Right ventricle myocardium superior (tissue), 1 donor: Measurements from ENCODE around the gene CCDC106. TPM values are rescaled to one million over a fixed set of nuclear protein-coding genes. Genes with fewer than 3 reads are reported as not detected.

Source experiments
- ATAC-seq: fragments of 200-7000 bp; cut with Tn5 transposase; one replicate; pipeline ENCODE4 v1.9.1; 2020; ENCODE audit warnings: mild to moderate bottlenecking; ENCODE audit not compliant: poor library complexity
- DNase-seq: peaks from one replicate; pipeline ENCODE4 v3.0.0-alpha.2; 2020
- intact Hi-C: fragments of 100-400 bp; cut with DNase I; formaldehyde crosslinking; loops from one replicate; pipeline ENCODE4 v1.11.2; 2022
- total RNA-seq: library from RNA; stranded (reverse); fragmentation: NEBNext Ultra II Directional; extraction: Animal tissue kit (Norgen Biotek cat#: 25700); gene quantifications from one replicate; pipeline ENCODE4 v1.2.1, GENCODE V29; 2021
- donor health status: DM: no; HTN: yes; CAD: no; lungs with severe emphysema.

Gene CCDC106
- total RNA-seq, 1 donor from 2014 or later: 20.5 TPM

DNA sequence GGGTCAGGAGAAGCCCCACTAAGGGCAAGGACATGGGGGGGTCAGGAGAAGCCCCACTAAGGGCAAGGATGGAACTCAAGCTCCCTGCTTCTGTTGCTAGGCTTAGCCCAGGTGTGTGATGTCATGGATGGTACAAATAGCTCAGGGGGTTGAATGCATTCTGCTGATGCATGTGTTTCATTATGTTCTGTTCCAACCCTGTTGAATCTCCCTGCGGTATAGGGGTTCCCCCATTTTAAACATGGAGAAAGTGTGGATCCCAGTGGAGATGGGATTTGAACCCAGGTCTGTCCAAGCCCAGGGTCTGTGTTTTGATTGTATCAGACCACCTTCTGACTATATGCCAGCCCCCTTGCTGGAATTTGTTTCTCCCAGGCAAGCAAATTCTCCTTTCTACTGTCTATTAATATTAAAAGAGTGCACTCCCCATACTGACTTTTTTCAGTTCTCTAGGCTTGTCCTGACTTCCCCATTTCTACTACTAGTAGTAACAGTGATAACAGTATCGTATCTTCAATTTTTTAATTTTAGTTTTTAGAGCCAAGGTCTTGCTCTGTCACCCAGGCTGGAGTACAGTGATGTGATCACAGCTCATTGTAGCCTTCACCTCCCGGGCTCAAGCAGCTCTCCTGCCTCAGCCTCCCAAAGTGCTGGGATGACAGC is 35.9 kb upstream of the CCDC106 start:
- DNase-seq (no peak), ATAC-seq (peak; percentile 32)
- intact Hi-C loops: no loop called here

DNA sequence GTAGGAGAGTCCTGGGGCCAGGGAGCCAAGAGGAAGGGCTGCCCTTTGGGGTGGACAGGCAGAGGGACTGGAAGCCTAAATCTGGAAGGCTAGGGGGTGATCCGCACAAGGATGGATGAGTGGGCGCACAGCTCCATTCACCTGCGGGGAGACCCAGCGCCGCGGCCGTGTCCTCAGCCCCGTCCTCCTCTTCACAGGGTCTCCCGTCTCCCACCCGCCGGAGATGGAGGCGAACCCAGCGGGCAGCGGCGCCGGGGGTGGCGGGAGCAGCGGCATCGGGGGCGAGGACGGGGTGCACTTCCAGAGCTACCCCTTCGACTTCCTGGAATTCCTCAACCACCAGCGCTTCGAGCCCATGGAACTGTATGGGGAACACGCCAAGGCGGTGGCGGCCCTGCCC is 34.6 kb upstream of the CCDC106 start:
- intact Hi-C loops: no loop called here
- DNase-seq: no peak
- no peak for ATAC-seq

DNA sequence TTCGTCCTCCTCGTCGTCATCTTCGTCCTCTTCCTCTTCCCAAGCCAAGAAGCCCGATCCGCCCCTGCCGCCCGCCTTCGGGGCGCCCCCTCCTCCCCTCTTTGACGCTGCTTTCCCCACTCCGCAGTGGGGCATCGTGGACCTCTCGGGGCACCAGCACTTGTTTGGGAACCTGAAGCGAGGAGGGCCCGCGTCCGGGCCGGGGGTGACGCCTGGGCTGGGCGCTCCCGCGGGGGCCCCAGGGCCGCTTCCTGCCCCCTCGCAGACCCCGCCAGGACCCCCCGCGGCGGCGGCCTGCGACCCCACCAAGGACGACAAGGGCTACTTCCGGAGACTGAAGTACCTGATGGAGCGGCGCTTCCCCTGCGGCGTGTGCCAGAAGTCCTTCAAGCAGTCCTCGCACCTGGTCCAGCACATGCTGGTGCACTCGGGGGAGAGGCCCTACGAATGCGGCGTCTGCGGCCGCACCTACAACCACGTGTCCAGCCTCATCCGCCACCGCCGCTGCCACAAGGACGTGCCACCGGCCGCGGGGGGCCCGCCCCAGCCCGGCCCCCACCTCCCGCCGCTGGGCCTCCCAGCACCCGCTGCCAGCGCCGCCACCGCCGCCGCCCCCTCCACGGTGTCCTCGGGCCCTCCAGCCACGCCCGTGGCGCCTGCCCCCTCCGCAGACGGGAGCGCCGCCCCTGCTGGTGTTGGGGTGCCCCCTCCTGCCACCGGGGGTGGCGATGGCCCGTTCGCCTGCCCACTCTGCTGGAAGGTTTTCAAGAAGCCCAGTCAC is 33.9 kb upstream of the CCDC106 start:
- no peak for DNase-seq
- no peak for ATAC-seq
- intact Hi-C loops: no loop called here

GRCh38 chr19:55614711-55615542 is 33.1 kb upstream of the CCDC106 start:
- DNase-seq (no peak), ATAC-seq (no peak)
- intact Hi-C loops: no loop called here

- intact Hi-C loops: no loop called here
- ATAC-seq (no peak), DNase-seq (no peak)
Measured at GRCh38 chr19:55615543-55616394, 32.2 kb upstream of the CCDC106 start.

GRCh38 chr19:55616395-55616875 is 31.6 kb upstream of the CCDC106 start:
- DNase-seq (no peak), ATAC-seq (no peak)
- intact Hi-C loops: no loop called here

- ATAC-seq: no peak
- intact Hi-C loops: no loop called here
- no peak for DNase-seq
Measured at GRCh38 chr19:55617426-55617825, 30.6 kb upstream of the CCDC106 start.

- no peak for ATAC-seq
- DNase-seq: no peak
- intact Hi-C loops: no loop called here
Measured at GRCh38 chr19:55618426-55618825, 29.6 kb upstream of the CCDC106 start.

GRCh38 chr19:55619286-55619685 is 28.7 kb upstream of the CCDC106 start:
- intact Hi-C loops: no loop called here
- ATAC-seq (no peak), DNase-seq (no peak)

GRCh38 chr19:55620410-55621204 is 27.4 kb upstream of the CCDC106 start:
- intact Hi-C loops: loop anchor here (5.0 kb wide), 1 partner anchor 103 kb away; no protein-coding TSS in a partner anchor
- no peak for ATAC-seq
- no peak for DNase-seq

GRCh38 chr19:55621205-55621672 is 26.8 kb upstream of the CCDC106 start:
- intact Hi-C loops: loop anchor here (5.0 kb wide), 1 partner anchor 104 kb away; no protein-coding TSS in a partner anchor
- ATAC-seq: no peak
- no peak for DNase-seq

DNA sequence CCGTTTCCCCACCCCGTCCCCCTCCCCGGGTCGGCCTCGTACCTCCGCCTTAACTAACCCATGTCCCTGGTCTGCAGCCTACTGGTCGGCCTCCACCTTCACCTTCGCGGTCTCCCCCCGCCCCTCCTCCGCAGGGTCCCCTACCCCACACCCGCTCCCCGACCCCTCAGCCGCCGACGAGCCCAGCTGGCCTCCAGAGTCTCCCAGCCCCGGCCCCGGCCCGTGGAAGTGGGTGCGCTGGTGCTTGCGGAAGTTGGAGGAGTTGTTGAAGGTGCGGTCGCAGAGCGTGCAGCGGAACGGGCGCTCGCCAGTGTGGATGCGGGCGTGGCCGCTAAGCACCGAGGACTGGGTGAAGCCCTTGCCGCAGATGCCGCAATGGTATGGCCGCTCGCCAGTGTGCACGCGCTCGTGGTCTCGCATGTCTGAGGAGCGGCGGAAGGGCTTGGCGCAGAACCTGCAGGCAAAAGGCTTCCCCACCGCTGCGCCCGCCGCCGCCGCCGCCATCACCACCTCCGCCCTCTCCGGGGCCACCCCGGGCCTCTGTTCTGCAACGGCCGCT is 26.3 kb upstream of the CCDC106 start:
- intact Hi-C loops: loop anchor here (5.0 kb wide), 1 partner anchor 104 kb away; no protein-coding TSS in a partner anchor
- DNase-seq: no peak
- no peak for ATAC-seq

DNA sequence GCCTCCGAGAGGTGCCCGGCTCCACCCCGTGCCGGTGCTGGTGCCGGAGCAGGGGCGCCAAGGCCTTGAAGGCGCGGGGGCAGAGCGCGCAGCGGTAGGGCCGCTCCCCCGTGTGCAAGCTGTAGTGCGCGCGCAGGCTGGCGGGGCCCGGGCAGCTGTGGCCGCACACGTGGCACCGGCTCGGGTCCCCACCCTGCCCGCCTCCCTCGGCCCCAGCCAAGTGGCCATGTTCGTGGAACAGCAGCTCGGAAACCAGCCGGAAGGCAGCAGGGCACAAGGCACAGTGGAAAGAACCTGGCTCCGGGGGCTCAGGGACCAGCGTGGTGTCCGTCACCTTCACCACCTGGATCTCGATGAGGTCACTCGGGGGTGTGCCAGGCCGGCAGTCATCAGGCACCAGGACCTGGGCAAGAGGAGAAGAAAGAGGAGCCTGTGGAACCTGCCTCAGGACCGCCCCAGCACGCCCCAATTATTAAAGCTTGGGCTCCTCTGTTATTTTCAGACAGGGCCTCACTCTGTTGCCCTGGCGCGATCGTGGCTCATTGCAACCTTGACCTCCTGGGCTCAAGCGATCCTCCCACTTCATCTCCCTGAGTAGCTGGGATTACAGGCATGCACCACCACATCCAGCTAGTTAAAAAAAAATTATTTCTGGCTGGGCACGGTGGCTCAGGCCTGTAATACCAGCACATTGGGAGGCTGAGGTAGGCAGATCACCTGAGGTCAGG is 25.6 kb upstream of the CCDC106 start:
- intact Hi-C loops: loop anchor here (5.0 kb wide), 1 partner anchor 105 kb away; no protein-coding TSS in a partner anchor
- ATAC-seq (no peak), DNase-seq (no peak)

DNA sequence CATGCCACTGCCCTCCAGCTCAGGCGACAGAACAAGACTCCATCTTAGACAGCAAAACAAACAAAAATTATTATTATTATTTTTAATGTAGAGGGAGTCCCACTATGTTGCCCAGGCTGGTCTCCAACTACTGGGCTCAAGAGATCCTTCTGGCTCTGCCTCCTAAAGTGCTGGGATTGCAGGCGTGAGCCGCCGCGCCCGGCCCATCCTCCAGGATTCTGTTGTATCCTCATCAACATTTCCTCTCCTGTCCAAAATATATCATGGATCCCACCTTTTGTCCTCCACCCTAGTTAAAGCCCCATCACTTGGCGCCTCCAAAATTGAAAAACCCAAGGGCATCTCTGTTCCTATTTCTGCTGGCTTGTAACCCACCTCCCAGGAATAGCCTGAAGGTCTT is 24.9 kb upstream of the CCDC106 start:
- ATAC-seq (no peak), DNase-seq (no peak)
- intact Hi-C loops: loop anchor here (5.0 kb wide), 1 partner anchor 106 kb away; no protein-coding TSS in a partner anchor

GRCh38 chr19:55623561-55623960 is 24.5 kb upstream of the CCDC106 start:
- DNase-seq (no peak), ATAC-seq (no peak)
- intact Hi-C loops: loop anchor here (5.0 kb wide), 1 partner anchor 106 kb away; no protein-coding TSS in a partner anchor
